Adipose tissue (tissue), 3 donors: ENCODE measurements around the gene PTGES2. TPM values are rescaled to one million over a fixed set of nuclear protein-coding genes. Genes with fewer than 3 reads are reported as not detected.
"Not testable (repeated sequence)": the region's sequence is repeated elsewhere in the genome, so short reads cannot be mapped to it uniquely, and the experiment has no call there.

Experiments
- H3K27ac ChIP-seq: one replicate; pipeline ENCODE4 v1.5.1; 2013; ENCODE audit warnings: low read depth, low read length
- WGBS, 3 donors: extraction: QIAGEN DNeasy Blood & Tissue Kit; methylation state at CpG; one replicate each; pipeline ENCODE4 v1.1.7; 2013; 5-methylcytosine and 5-hydroxymethylcytosine counted together
- polyA plus RNA-seq, 3 donors: library from polyadenylated mRNA; stranded (reverse); fragments of 200-250 nt; gene quantifications; one replicate each; pipeline ENCODE4 v1.2.3, GENCODE V29; 2013
- donor health status: healthy with polysubstance abuse.
- donor health status: Bipolar disorder and iron deficiency.
- donor health status: healthy.

Gene PTGES2
- polyA plus RNA-seq, 3 donors, result 36.1 to 63.9 (median 39.9) TPM

GRCh38 chr9:128111726-128112125 is 15.8 kb downstream of the PTGES2 start:
- WGBS, 3 donors, result 82 to 93% (median 85%) methylated on average over 12 of the region's 12 CpGs

GRCh38 chr9:128109050-128109709 is 18.3 kb downstream of the PTGES2 start:
- no peak overlapping the region for H3K27ac ChIP-seq
- WGBS, 3 donors, result 75 to 79% (median 76%) methylated on average over 20 of the region's 20 CpGs

More at GRCh38 chr9:128111726-128112125, 15.8 kb downstream of the PTGES2 start:
- not testable (repeated sequence) for H3K27ac ChIP-seq

- WGBS, 3 donors, result 76 to 82% (median 77%) methylated on average over 15 of the region's 15 CpGs
- no peak overlapping the region for H3K27ac ChIP-seq
These were observed 19.1 kb downstream of the PTGES2 start for GRCh38 chr9:128108269-128109049.

GRCh38 chr9:128107468-128108268 is 19.9 kb downstream of the PTGES2 start:
- WGBS, 3 donors, result 79 to 89% (median 86%) methylated on average over 18 of the region's 18 CpGs
- H3K27ac ChIP-seq, result no peak overlapping the region

- 89 to 95% (median 93%) methylated on average over 21 to 23 of the region's 23 CpGs for WGBS, 3 donors
- H3K27ac ChIP-seq, result no peak overlapping the region
These were observed 20.5 kb downstream of the PTGES2 start for GRCh38 chr9:128106940-128107467.

- no peak overlapping the region for H3K27ac ChIP-seq
- 89 to 94% (median 89%) methylated on average over 23 of the region's 23 CpGs for WGBS, 3 donors
These were observed 21.2 kb downstream of the PTGES2 start for GRCh38 chr9:128106181-128106939.

GRCh38 chr9:128105538-128106175 is 21.9 kb downstream of the PTGES2 start:
- no peak overlapping the region for H3K27ac ChIP-seq
- WGBS, 3 donors, result 89 to 93% (median 89%) methylated on average over 21 of the region's 21 CpGs

GRCh38 chr9:128104171-128104618 is 23.3 kb downstream of the PTGES2 start:
- H3K27ac ChIP-seq, result no peak overlapping the region
- WGBS, 3 donors, result 22 to 56% (median 56%) methylated on average over 6 of the region's 6 CpGs

- no peak overlapping the region for H3K27ac ChIP-seq
- WGBS, 3 donors, result 45 to 76% (median 59%) methylated on average over 8 of the region's 8 CpGs
These were observed 24.0 kb downstream of the PTGES2 start for GRCh38 chr9:128103589-128103962.

GRCh38 chr9:128102861-128103588 is 24.5 kb downstream of the PTGES2 start:
- 70 to 79% (median 77%) methylated on average over 23 of the region's 23 CpGs for WGBS, 3 donors
- H3K27ac ChIP-seq, result no peak overlapping the region

GRCh38 chr9:128102196-128102595 is 25.3 kb downstream of the PTGES2 start:
- no peak overlapping the region for H3K27ac ChIP-seq
- WGBS, 3 donors, result 83 to 92% (median 90%) methylated on average over 13 of the region's 13 CpGs

GRCh38 chr9:128101690-128102089 is 25.8 kb downstream of the PTGES2 start:
- H3K27ac ChIP-seq, result no peak overlapping the region
- 50 to 83% (median 67%) methylated on average over 20 of the region's 20 CpGs for WGBS, 3 donors

GRCh38 chr9:128101231-128101661 is 26.3 kb downstream of the PTGES2 start:
- WGBS, 3 donors, result 69 to 76% (median 75%) methylated on average over 12 of the region's 12 CpGs
- no peak overlapping the region for H3K27ac ChIP-seq

GRCh38 chr9:128100581-128100980 is 26.9 kb downstream of the PTGES2 start:
- H3K27ac ChIP-seq, result no peak overlapping the region
- 68 to 83% (median 82%) methylated on average over 10 of the region's 10 CpGs for WGBS, 3 donors

GRCh38 chr9:128099932-128100491 is 27.5 kb downstream of the PTGES2 start:
- no peak overlapping the region for H3K27ac ChIP-seq
- 39 to 51% (median 45%) methylated on average over 16 of the region's 16 CpGs for WGBS, 3 donors

GRCh38 chr9:128099231-128099931 is 28.1 kb downstream of the PTGES2 start:
- 34 to 57% (median 56%) methylated on average over 16 of the region's 16 CpGs for WGBS, 3 donors
- peak overlapping the region; percentile 95 for H3K27ac ChIP-seq
